ENCODE results near the gene ZBED2. TPM values are rescaled to one million over a fixed set of nuclear protein-coding genes. Genes with fewer than 3 reads are reported as not detected.

Gene ZBED2
- total RNA-seq, 4 donors from 2014 or later: 0.35 TPM; not detected in 3

GRCh38 chr3:111548092-111548491 lies 47.1 kb downstream of the ZBED2 start:
- Histone ChIP-seq H3K36me3 (no peaks in the 10 kb centered on the region), H3K27ac (no peak overlapping the region), H3K9me3 (no peaks in the 10 kb centered on the region), H3K27me3 (no peaks in the 10 kb centered on the region), H3K4me1 (no peaks in the 10 kb centered on the region), H3K4me3 (no peak overlapping the region)
- intact Hi-C loops (cut with DNase I; ENCODE audit: low total_unique reads): no loop called here
- DNase-seq: no peak
- TF ChIP-seq POLR2A (IDR thresholded peaks at IDR 0.05): no peak
- TF ChIP-seq, protein P1, sequence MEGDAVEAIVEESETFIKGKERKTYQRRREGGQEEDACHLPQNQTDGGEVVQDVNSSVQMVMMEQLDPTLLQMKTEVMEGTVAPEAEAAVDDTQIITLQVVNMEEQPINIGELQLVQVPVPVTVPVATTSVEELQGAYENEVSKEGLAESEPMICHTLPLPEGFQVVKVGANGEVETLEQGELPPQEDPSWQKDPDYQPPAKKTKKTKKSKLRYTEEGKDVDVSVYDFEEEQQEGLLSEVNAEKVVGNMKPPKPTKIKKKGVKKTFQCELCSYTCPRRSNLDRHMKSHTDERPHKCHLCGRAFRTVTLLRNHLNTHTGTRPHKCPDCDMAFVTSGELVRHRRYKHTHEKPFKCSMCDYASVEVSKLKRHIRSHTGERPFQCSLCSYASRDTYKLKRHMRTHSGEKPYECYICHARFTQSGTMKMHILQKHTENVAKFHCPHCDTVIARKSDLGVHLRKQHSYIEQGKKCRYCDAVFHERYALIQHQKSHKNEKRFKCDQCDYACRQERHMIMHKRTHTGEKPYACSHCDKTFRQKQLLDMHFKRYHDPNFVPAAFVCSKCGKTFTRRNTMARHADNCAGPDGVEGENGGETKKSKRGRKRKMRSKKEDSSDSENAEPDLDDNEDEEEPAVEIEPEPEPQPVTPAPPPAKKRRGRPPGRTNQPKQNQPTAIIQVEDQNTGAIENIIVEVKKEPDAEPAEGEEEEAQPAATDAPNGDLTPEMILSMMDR (IDR thresholded peaks at IDR 0.05): no peak

DNA sequence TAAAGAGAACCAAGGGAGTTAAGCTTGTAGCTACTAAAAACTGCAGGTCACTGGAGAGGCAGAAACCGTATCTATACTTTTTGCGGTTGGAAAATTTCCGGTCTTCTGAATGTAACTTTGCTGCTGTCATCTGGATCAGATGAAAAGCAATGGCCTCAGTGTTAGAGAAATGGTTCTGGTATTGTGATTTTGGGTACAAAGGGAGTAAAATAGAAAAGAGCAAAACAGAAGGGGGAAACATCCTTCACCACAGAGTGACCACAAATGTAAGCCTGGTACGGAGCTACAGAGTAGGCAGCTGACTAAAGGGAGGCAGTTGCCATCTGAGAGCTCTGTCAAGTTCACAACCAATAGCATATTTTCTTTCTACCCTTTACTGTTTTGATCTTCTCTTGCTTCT lies 47.5 kb downstream of the ZBED2 start:
- TF ChIP-seq, protein P1 (IDR thresholded peaks at IDR 0.05): no peak
- TF ChIP-seq POLR2A (IDR thresholded peaks at IDR 0.05): no peak
- no peaks in the 10 kb centered on the region for H3K4me1 ChIP-seq
- no peak for DNase-seq
- no peaks in the 10 kb centered on the region for H3K36me3 ChIP-seq
- H3K9me3 ChIP-seq: no peaks in the 10 kb centered on the region
- H3K27me3 ChIP-seq: no peaks in the 10 kb centered on the region
- no peak overlapping the region for H3K4me3 ChIP-seq
- intact Hi-C loops (cut with DNase I; ENCODE audit: low total_unique reads): no loop called here
- H3K27ac ChIP-seq: no peak overlapping the region

DNA sequence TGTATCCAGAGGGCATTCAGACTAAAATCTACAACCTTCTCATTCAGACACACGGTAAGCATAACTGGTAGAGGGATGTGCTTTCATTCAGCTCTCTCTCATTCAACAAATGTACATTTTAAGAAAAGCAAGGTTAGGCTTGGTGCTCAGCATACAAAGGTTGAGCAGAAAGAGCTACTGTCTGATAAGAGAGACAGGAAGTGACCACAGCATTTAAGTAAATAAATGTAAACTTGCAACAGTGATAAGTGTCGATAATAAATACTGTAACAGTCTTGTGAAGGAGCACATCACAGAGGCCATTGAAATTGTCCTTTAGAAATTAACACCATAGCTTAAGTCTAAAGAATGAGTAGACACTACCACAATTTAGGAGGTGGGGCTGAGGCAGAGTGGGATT lies 49.8 kb downstream of the ZBED2 start:
- no peaks in the 10 kb centered on the region for H3K36me3 ChIP-seq
- H3K27me3 ChIP-seq: no peaks in the 10 kb centered on the region
- no peak for DNase-seq
- TF ChIP-seq, protein P1 (IDR thresholded peaks at IDR 0.05): no peak
- no peak for TF ChIP-seq POLR2A (IDR thresholded peaks at IDR 0.05)
- no peaks in the 10 kb centered on the region for H3K4me1 ChIP-seq
- H3K27ac ChIP-seq: no peak overlapping the region
- no peaks in the 10 kb centered on the region for H3K9me3 ChIP-seq
- intact Hi-C loops (cut with DNase I; ENCODE audit: low total_unique reads): no loop called here
- no peak overlapping the region for H3K4me3 ChIP-seq

Other genes starting within 250 kb of the ZBED2 start
- gene CD96, start 53.1 kb downstream of the ZBED2 start, total RNA-seq: 1 to 10 TPM; 1.0 to 2.8 (median 2.2) TPM
- 1 to 10 TPM in 2 of 4 donors, under 1 TPM in 2; under 0.01 to 1.0 (median 0.65) TPM for gene PLCXD2, start 79.3 kb upstream of the ZBED2 start, total RNA-seq